Activated CD4-positive, alpha-beta T cell treated with anti-CD3 and anti-CD28 coated beads, Interleukin-2, amount 50 U/mL, for 48 hours (primary cell): ENCODE results near the gene FA2H.
A peak's percentile ranks its signal among the peaks of the same experiment; 100 is the strongest.

Experiments
- DNase-seq, 2 experiments: peaks; one replicate each; pipeline ENCODE4 v3.0.0-alpha.2; 2020

FA2H gene

DNA sequence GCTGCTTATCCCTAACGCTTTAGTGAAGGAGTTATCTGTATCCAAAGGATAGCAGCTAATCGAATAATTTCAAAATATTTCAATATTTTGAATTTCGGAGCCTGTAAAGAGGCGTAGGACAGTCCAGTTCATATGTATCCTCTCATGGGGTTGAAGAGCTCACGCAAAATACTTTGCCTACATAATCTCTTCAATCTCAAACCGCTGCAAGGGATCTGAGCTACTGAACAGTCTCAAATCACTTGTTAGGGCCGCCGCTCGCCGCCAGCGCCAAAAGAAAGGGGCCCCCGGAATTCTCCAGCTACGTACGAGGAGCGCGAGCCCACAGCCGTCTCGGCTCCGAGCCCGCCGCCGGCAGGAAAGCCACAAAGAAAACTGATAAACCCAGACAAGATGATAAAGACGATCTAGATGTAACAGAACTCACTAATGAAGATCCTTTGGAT is 107.3 kb downstream of the FA2H start:
- DNase-seq = peak; percentile 42 to 53

DNA sequence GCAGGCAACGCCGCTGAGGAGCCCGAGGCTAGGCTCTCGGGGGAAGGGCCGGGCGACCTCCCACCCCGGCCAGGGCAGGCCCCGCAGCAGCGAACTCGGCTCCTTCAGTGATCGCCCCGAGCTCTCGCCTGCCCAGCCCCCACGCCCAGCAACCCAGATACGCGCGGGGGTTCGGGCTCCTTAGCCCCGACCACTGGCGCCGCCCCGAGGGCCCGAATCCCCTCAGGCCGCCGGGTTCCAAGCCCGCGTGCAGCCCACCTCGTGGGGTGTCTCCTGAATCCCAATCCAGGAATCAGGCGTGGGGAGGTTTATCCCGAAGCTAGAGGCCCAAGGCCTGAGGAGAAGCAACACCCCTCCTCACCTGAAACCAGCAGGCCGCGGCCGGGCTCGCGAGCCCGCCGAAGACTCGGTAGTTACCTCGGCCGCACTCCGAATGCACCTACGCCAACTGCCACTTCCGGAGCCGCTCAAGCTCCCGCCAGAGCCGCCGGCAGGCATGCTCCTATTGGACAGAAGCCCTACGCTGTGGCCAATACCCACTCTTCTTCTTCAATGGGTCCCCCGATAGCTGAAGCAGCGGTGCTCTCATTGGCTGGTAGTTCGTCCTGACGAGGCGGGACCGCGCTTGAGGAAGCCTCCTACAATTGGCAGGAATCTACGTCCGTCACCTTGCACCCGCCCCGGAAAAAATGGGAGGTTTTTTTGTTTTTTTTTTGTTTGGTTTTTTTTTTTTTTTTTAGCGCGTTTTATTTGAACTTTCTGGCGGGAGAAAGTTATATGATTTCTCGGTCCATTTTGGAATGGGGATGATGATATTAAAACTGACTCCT is 108.0 kb downstream of the FA2H start, which contains the start of gene RFWD3:
RFWD3 (minus strand) TSS at position 453 of the 830 bp plus-strand sequence. CDS start 5,428 bp downstream, outside the sequence.
- peak; percentile 93 to 95 for DNase-seq

DNA sequence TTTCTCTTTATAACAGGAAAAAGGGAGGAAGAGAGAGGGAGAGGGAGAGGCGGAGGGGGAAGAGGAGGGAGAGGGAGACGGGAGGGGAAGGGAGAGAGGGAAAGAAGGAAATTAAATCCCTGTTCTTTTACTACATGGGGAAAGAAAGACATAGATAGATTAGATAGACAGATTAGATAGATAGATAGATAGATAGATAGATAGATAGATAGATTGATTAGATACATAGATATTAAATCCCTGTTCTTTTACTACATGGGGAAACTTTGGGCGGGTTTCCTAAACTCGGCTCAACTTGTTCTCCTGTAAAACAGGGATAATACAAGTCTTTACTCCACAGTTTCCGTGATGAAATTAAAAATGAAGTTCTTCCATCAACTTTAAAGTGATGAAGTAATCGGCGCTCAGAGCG is 108.6 kb downstream of the FA2H start:
- DNase-seq = no peak
